Ovary (tissue), 3 donors: ENCODE results near the gene NDEL1.

Experiments
- CTCF ChIP-seq, 3 donors: fragments of 450-650 bp in 2 of 3; fragments of 200-600 bp in 1 of 3; IDR thresholded peaks; one replicate each; pipeline versions ENCODE4 v1.5.1 to v1.8.0; 2016 to 2022; ENCODE audit warnings: antibody characterized with exemption in 3 of 3, mild to moderate bottlenecking in 1 of 3
- EP300 ChIP-seq: sonication (generic); formaldehyde crosslinking; IDR thresholded peaks from one replicate; pipeline ENCODE4 v1.6.1; 2017; ENCODE audit warnings: antibody characterized with exemption
- POLR2A ChIP-seq: fragments of 450-650 bp; IDR thresholded peaks from one replicate; pipeline ENCODE4 v1.6.1; 2017; ENCODE audit warnings: antibody characterized with exemption, mild to moderate bottlenecking, moderate library complexity
- donor health status: DM: no; HTN: no; CAD: no.

DNA sequence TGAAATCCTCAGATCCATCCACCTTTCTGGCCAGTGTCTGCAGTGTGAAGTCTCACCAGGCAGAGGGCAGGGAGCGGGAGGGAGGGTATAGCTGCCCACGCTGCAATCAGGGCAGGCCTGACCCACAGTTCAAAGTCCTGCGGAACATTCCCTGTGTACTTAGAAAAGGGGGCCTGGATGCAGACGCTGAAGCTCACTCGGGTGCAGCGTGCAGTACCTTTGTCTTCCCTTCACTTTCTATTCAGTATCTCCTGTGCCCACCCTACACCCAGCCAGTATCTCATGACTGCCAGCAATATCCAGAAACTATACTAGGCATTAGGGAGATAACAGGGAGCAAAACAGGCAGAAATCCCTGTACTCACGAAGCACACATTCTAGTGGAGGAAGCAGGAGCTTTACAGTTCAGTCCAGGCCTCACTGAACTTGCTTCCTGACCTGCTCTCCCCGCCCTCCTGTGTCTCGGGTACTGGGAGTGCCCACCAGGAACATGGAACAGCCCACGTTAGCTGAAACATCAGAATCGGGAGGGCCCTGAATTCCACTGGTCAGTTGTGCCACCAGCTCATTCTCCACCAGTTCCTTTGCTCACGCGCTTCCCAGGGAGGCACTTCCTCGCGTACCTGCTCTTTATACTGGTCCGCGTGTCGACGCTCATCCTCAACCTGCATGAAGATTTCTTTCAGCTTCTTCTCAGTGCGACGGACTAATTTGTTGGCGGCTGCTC is 42.2 kb downstream of the NDEL1 start:
- no peak for TF ChIP-seq EP300
- no peak for TF ChIP-seq CTCF (IDR thresholded peaks at IDR 0.05)
- no peak for TF ChIP-seq POLR2A
